Measurements from ENCODE around the gene NBEA. TPM values are rescaled to one million over a fixed set of nuclear protein-coding genes. Genes with fewer than 3 reads are reported as not detected.

NBEA gene
- polyA plus RNA-seq, 2 of the 4 experiments (the other 2 are of a cell fraction): 3.5 to 11.8 TPM

GRCh38 chr13:35468195-35468594 is 526.1 kb downstream of the NBEA start:
- Histone ChIP-seq H3K4me2 (no peak overlapping the region), H3K4me3 (no peak overlapping the region), H3K9me3 (no peaks in the 10 kb centered on the region), H3K27ac (no peak overlapping the region), H3K4me1 (no peaks in the 10 kb centered on the region)
- ATAC-seq (no peak), FAIRE-seq (no peak), DNase-seq (ENCODE audit: low read depth in 1 of 2, low spot score in 1 of 2) (no peak)
- TF ChIP-seq MYC (IDR thresholded peaks at IDR 0.05; ENCODE audit: borderline replicate concordance, low read length) (no peak), ZSCAN20 (CRISPR knock-in tag; IDR thresholded peaks at IDR 0.05) (no peak), EHF (CRISPR knock-in tag; IDR thresholded peaks at IDR 0.05) (no peak)
- whole genome bisulfite sequencing (ENCODE audit: missing lambda C conversion rate): 60% methylated on average over 1 of the region's 1 CpG
- ChIA-PET POLR2A (no interaction called here), CTCF (no interaction called here)

GRCh38 chr13:35469806-35470525 is 527.9 kb downstream of the NBEA start:
- Histone ChIP-seq H3K4me1 (no peaks in the 10 kb centered on the region), H3K9me3 (no peaks in the 10 kb centered on the region), H3K27ac (no peak overlapping the region), H3K4me2 (no peak overlapping the region), H3K4me3 (no peak overlapping the region)
- WGBS (ENCODE audit: missing lambda C conversion rate): 79% methylated on average over 10 of the region's 10 CpGs
- ATAC-seq (no peak), FAIRE-seq (no peak), DNase-seq (ENCODE audit: low read depth in 1 of 2, low spot score in 1 of 2) (no peak)
- TF ChIP-seq SREBF2 (IDR thresholded peaks at IDR 0.05) (no peak), RAD21 (conservative IDR thresholded peaks at IDR 0.05 in 1 of 2, IDR thresholded peaks at IDR 0.05 in 1 of 2) (no peak), MAFK (IDR thresholded peaks at IDR 0.05; ENCODE audit: partially characterized antibody) (no peak), CBX8 (IDR thresholded peaks at IDR 0.05) (no peak), MAX (IDR thresholded peaks at IDR 0.05) (no peak), HEYL (CRISPR knock-in tag; IDR thresholded peaks at IDR 0.05) (no peak), MAZ (IDR thresholded peaks at IDR 0.05; ENCODE audit: borderline replicate concordance, low read depth, low read length) (no peak), CHD2 (IDR thresholded peaks at IDR 0.05; ENCODE audit: low read length, partially characterized antibody) (no peak), PBX3 (IDR thresholded peaks at IDR 0.05) (no peak), KDM5A (IDR thresholded peaks at IDR 0.05) (no peak), PHF8 (IDR thresholded peaks at IDR 0.05; ENCODE audit: borderline replicate concordance, low read depth) (no peak), ELK1 (IDR thresholded peaks at IDR 0.05; ENCODE audit: low read depth, low read length) (no peak), FOSL2 (IDR thresholded peaks at IDR 0.05) (no peak), FOSL2 (CRISPR knock-in tag; IDR thresholded peaks at IDR 0.05) (no peak)
- CTCF ChIA-PET: no interaction called here
- POLR2A ChIA-PET: no interaction called here

- 90% methylated on average over 51 of the region's 68 CpGs for WGBS (ENCODE audit: missing lambda C conversion rate)
- Histone ChIP-seq H3K27ac (no peak overlapping the region), H3K9me3 (no peaks in the 10 kb centered on the region), H3K4me2 (no peak overlapping the region), H3K4me3 (no peak overlapping the region), H3K4me1 (no peaks in the 10 kb centered on the region)
- ChIA-PET POLR2A (no interaction called here), CTCF (no interaction called here)
- no peak for FAIRE-seq
- TF ChIP-seq SREBF2 (IDR thresholded peaks at IDR 0.05) (no peak), MAZ (IDR thresholded peaks at IDR 0.05; ENCODE audit: borderline replicate concordance, low read depth, low read length) (no peak)
- DNase-seq (ENCODE audit: low read depth in 1 of 2, low spot score in 1 of 2): no peak
- ATAC-seq: no peak
Measured at GRCh38 chr13:35470671-35471661, 528.9 kb downstream of the NBEA start.

Data from A549 (cell line).